ENCODE measurements around the gene SARS1. TPM values are rescaled to one million over a fixed set of nuclear protein-coding genes. Genes with fewer than 3 reads are reported as not detected.

Gene SARS1
- total RNA-seq, 1 donor from 2014 or later = 178 TPM

DNA sequence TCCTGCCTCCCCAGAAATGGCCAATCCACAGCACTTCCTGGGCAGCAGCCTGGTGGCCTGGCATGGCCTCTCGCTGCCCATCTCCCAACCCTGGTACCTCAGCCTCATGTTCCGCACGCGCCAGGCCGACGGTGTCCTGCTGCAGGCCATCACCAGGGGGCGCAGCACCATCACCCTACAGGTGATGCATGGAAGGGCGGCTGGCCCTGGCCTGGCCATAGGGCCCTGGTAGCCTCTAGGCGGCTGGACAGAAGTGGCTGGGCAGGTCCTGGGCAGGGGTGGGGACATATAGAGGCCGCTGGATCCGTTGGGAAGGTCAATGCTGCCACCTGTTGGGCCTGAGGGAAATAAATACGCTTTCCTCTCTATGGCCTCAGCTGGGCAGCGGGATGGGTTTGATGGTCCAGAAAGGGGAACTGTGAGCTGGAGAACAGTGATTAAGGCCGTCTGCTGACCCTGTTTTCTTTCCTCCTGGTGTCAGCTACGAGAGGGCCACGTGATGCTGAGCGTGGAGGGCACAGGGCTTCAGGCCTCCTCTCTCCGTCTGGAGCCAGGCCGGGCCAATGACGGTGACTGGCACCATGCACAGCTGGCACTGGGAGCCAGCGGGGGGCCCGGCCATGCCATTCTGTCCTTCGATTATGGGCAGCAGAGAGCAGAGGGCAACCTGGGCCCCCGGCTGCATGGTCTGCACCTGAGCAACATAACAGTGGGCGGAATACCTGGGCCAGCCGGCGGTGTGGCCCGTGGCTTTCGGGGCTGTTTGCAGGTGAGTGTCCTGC lies 50.1 kb downstream of the SARS1 start:
- peak; percentile 96 for DNase-seq

DNA sequence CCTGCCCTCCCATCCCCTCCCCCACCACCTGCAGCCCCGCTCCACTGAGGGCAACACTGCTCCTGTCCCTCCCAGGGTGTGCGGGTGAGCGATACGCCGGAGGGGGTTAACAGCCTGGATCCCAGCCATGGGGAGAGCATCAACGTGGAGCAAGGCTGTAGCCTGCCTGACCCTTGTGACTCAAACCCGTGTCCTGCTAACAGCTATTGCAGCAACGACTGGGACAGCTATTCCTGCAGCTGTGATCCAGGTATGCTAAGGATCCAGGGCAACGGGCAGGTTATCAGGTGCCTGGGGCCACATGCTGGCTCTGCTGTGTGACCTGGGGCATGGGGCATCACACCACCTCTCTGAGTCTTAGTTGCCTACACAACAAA lies 50.6 kb downstream of the SARS1 start:
- DNase-seq = no peak

GRCh38 chr1:109265016-109265415 lies 51.3 kb downstream of the SARS1 start:
- DNase-seq = no peak

DNA sequence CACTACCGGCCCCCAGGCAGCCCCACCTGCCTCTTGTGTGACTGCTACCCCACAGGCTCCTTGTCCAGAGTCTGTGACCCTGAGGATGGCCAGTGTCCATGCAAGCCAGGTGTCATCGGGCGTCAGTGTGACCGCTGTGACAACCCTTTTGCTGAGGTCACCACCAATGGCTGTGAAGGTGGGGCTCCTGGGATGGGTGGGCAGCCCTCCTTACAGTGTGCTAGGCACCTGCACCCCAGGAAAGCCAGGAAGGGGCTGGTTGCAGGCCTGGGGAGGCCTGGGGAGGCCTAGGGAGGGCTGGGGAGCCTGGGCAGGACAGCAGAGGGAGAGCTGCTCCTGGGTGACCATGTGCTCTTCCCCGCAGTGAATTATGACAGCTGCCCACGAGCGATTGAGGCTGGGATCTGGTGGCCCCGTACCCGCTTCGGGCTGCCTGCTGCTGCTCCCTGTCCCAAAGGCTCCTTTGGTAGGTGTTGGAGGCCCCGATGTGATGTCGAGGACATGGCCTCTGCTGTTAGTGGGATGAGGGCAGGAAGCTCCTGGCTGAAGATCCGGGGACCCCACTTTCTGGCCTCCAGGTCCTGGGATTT lies 52.1 kb downstream of the SARS1 start:
- DNase-seq = no peak

- no peak for DNase-seq
These were observed 53.2 kb downstream of the SARS1 start for GRCh38 chr1:109266965-109267364.

DNA sequence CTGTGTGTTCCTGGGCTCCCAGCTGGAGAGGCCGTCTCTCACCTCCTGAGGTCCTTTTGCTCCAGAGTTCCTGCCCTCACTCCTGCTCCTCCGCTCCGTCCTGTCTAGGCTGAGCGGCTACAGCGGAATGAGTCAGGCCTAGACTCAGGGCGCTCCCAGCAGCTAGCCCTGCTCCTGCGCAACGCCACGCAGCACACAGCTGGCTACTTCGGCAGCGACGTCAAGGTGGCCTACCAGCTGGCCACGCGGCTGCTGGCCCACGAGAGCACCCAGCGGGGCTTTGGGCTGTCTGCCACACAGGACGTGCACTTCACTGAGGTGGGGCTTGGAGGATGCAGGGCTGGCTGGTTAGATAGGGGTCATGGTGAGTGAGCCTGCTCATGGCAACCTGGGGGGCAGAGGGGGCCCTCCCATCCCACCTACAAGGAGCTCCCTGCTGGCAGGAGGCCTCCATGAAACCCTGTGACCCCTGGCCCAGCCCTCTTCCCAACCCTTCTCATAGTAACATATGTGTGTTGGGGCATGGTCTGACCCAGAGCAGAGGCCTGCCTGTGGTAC lies 54.1 kb downstream of the SARS1 start:
- no peak for DNase-seq

DNA sequence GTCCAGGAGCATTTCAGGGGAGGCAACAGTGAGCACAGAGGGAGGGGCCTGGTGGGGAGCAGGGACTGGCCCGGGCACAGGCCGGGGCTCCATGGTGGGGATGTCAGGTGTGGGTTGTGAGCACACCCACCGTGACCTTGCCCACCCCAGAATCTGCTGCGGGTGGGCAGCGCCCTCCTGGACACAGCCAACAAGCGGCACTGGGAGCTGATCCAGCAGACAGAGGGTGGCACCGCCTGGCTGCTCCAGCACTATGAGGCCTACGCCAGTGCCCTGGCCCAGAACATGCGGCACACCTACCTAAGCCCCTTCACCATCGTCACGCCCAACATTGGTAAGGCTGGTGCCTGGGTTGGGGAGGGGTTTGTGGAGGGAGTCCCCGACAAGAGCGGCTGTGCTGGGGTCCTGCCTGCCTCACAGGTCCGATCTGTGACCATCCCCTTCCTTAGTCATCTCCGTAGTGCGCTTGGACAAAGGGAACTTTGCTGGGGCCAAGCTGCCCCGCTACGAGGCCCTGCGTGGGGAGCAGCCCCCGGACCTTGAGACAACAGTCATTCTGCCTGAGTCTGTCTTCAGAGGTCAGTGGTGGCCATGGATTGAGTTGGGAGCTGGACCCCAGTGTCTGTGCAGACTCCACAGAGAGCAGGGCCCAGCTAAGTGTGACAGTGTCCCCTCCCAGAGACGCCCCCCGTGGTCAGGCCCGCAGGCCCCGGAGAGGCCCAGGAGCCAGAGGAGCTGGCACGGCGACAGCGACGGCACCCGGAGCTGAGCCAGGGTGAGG lies 54.9 kb downstream of the SARS1 start:
- no peak for DNase-seq

DNA sequence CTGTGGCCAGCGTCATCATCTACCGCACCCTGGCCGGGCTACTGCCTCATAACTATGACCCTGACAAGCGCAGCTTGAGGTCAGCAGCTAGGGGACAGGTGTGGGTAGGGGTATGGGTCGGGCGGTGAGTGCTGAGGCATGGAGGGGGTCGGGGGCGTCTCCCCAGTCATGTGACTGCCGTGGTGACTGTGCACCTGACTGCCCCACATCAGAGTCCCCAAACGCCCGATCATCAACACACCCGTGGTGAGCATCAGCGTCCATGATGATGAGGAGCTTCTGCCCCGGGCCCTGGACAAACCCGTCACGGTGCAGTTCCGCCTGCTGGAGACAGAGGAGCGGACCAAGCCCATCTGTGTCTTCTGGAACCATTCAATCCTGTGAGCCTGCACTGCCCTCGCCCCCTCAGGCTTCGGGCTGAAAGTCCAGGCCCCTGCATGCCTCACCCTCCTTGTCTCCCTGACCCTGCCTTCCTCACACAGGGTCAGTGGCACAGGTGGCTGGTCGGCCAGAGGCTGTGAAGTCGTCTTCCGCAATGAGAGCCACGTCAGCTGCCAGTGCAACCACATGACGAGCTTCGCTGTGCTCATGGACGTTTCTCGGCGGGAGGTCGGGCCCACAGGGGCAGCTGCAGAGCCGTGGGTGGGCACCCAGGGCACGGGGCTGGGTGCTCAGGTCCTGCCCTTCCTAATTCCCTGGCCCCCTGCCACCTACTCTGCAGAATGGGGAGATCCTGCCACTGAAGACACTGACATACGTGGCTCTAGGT lies 55.7 kb downstream of the SARS1 start:
- DNase-seq = no peak

- no peak for DNase-seq
These were observed 56.4 kb downstream of the SARS1 start for GRCh38 chr1:109269981-109270622.

DNA sequence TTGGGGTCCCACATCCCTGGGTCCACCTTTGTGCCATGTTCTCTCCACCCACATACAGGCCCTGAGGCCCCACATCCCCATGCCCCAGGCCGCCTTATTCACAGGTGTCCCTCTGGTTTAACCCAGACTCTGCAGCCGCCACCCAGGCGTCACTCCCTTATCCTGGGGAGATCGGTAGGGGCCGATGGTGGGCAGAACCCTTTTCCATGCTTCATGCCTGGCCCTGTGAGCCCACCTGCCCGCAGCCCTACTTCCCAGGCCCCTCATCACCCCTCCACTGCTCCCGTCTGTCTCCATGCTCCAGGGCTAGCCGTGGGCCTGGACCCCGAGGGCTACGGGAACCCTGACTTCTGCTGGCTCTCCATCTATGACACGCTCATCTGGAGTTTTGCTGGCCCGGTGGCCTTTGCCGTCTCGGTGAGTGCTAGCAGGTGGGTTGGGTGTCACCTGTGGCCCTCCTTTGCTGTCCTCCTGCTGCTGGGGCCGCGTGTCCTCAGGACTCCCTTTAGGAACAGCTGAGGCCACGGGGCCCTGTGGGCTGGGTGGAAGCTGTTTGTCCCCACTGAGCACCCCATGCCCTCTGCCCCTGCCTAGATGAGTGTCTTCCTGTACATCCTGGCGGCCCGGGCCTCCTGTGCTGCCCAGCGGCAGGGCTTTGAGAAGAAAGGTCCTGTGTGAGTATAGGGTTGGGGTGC lies 57.1 kb downstream of the SARS1 start:
- DNase-seq = no peak

GRCh38 chr1:109271458-109271857 lies 57.7 kb downstream of the SARS1 start:
- no peak for DNase-seq

DNA sequence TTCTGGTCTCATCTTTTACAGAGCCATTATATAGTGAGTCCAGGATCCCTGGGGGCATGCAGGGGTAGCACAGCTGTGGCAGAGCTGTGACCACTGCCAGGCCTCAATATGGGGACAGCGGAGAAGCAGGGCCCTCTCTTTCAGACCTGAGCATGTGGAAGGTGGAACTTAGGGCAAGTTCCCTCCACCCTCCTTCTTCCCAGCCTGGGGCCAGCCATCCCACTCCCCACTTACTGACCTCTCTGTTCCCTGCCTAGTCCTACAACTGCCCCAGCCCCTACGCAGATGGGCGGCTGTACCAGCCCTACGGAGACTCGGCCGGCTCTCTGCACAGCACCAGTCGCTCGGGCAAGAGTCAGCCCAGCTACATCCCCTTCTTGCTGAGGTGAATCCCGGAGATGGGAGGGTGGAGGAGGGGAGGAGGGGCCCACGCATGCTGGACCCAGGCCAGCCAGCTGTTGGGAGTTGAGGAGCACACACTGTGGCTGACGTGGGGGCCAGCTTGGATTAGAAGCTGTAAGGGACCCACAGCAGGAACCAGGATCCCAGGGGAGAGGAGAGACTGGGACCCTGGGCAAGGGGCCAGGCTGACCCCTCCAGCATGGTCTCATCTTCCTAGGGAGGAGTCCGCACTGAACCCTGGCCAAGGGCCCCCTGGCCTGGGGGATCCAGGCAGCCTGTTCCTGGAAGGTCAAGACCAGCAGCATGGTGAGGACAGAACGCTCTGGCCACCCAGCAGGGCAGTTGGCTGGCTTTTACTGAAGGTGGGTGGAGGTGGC lies 58.5 kb downstream of the SARS1 start:
- no peak for DNase-seq

DNA sequence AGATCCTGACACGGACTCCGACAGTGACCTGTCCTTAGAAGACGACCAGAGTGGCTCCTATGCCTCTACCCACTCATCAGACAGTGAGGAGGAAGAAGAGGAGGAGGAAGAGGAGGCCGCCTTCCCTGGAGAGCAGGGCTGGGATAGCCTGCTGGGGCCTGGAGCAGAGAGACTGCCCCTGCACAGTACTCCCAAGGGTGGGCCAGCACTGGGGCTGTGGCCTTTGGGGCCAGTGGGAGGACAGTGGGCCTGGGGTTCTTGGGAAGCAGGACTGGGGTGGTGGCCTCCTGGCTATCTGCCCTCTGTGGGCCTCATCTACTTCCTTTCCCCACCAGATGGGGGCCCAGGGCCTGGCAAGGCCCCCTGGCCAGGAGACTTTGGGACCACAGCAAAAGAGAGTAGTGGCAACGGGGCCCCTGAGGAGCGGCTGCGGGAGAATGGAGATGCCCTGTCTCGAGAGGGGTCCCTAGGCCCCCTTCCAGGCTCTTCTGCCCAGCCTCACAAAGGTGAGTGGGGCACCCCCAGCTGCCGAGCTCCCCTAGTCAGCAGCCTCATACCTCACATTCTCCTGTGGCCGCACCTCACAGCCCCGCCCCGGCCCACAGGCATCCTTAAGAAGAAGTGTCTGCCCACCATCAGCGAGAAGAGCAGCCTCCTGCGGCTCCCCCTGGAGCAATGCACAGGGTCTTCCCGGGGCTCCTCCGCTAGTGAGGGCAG lies 59.3 kb downstream of the SARS1 start:
- DNase-seq = no peak

- DNase-seq = no peak
These were observed 60.0 kb downstream of the SARS1 start for GRCh38 chr1:109273570-109274288.

GRCh38 chr1:109274533-109275476 lies 61.1 kb downstream of the SARS1 start:
- no peak for DNase-seq

DNA sequence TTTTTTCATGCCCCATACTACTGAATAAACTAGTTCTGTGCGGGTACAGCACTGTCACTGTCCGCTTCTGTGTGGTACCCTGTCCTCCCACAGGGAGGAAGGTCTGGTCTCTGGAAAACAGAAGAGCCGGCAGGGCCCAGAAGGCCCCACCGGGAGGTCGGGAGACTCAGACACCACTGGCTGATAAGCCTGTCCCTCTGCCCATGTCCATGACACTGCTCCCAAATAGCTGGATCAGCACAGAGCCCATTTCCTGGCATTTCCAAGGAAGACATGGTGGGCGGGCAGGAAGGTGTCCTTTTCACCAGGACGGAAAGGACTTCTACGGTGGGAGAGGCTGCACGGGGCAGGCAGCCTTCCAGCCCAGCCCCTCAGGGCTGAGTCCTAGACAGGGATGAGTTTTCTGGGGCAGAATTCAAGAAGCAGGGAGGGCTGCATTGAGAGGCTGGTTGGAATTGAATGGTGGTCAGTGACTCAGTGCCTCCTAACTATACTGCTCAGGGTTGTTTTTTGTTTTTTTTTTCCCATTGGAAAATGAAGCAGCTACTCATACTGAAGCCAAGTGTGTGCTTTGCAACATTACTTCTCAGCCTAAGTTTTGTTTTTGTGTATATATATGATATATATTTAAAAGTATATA lies 62.1 kb downstream of the SARS1 start:
- no peak for DNase-seq

DNA sequence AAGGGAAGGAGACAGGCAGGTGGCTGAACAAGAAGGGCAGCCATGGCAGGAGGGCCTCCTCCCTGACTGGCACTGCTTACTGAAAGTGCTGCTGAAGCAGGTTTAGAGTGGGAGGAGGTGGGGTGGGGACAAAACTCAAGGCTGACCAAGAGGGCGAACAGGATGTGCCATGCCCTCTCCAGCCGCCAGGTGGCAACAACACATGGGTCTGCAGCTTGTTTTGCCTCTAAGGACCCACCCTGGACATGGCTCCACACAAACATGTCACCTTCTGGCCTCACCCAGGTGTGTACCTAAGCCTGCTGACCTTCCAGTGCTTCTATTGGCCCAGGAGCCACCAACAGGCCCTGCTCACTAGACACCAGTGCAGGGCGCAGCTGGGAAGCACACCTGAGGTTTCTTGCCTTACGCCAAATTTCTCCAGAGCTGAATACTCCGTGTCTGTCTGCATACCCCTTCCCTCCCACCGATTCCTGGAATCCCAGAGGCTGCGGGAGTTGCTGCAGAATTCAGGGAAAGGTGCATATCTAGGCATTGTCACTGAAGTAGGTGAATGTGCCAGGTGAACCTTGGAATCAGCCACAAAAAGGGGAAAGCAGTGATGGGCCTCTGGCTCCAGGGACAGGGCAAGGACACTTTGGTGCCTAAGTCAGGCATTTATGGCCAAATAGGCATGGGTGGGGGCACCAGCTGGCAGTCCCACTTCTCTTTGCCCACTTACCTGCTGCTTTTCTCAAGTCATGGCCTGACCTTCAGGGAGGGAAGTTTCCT lies 63.9 kb downstream of the SARS1 start:
- peak; percentile 84 for DNase-seq

Measured in dermis blood vessel endothelial cell (primary cell).